Measurements from ENCODE around the gene ZMYND15.

Gene ZMYND15

DNA sequence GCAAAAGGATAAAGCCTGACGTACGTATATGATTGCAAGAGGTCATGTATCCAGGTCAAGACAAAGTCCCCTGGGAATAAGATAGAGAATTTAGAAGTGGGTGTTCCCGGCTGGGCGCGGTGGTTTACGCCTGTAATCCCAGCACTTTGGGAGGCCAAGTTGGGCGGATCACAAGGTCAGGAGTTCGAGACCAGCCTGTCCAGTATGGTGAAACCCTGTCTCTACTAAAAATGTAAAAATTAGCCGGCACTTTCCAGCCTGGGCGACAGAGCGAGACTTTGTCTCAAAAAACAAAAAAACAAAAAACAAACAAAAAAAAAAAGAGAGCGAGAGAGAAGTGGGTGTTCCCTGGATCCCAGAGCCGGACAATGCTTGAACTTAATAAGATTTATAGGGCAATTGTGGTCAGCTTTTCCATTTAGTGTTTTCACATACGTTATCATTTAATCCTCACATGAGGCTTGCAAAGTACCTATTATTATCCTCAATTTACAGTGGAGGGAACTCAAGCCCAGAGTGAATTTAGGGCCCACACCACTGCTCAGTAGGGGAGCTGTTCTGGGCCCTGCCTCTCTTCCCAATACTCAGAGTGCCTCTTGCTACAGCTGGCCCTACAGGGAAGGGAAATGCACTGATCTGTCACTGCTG, 48.6 kb downstream of the ZMYND15 start:
- no peak for DNase-seq

DNA sequence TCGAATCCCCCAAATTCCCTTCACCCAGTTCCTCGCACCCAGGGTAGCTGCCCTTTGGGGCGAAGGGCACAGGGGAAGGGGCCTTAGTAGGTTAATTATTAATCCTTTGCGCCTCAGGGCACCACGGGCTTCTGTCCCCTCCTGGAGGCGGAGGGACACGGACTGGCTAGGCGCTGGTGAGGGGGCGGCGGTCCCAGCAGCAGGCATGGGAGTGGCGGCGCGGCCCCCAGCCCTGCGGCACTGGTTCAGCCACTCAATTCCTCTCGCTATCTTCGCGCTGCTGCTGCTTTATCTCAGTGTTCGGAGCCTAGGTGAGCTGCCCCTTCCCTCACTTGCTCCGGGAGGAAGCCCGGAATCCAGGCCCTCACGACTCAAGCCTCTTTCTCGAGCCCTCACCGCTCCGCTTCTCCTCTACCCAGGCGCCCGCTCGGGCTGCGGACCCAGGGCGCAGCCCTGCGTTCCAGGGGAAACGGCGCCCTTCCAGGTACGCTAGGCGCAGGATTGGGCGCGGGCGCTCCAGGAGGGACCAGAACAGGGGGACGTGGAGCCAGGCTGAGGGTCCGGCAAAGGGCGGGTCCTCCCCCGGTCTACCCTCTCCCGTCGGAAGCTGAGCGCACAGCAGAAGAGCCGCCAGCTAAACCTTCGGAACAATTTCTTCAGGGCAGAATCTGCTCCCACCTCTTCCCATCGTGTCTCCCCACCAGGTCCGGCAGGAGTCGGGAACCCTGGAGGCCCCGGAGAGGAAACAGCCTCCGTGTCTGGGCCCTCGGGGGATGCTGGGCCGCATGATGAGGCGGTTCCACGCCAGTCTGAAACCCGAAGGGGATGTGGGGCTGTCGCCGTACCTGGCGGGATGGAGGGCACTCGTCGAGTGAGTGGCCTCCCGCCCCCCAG, 49.4 kb downstream of the ZMYND15 start, which contains the start of gene GLTPD2:
Gene GLTPD2, plus strand, starts transcription at position 158 of the 894 bp plus-strand sequence. Its CDS starts 48 bp downstream, at position 206.
- no peak for DNase-seq

DNA sequence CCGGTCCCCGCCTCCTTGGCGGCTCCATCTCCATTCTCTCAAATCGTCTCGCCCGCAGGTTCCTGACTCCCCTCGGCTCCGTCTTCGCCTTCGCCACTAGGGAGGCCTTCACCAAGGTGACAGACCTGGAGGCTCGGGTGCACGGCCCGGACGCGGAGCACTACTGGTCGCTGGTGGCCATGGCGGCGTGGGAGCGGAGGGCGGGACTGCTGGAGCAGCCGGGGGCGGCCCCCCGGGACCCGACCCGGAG, 50.0 kb downstream of the ZMYND15 start:
- DNase-seq = no peak

DNA sequence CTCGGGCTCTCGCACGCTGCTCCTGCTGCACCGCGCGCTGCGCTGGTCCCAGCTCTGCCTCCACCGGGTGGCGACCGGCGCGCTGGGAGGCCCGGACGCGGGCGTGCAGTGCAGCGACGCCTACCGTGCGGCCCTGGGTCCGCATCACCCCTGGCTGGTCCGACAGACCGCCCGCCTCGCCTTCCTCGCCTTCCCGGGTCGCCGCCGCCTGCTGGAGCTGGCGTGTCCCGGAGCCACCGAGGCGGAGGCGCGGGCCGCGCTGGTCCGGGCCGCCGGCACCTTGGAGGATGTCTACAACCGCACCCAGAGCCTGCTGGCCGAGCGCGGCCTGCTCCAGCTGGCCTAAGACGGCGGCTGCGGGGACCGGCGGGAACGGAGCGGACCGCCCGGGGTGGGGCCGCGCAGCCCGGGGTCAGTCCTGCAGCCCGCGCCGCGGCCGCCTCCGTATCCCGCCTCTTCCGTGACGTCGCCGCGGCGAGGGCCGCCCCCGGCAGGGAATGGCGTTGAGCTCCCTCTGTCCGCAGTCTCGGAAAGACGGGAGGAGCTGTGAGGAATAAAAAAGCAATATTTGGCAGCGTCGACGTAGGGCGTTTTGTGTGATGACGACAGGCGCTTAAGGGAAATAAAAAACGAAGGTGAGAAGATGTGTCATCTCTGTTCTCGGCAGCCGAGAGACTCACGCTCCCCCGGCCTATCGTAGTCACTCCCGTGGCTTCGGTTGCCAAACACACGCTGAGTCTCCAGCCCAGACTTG, 50.5 kb downstream of the ZMYND15 start:
- peak; percentile 81 for DNase-seq

DNA sequence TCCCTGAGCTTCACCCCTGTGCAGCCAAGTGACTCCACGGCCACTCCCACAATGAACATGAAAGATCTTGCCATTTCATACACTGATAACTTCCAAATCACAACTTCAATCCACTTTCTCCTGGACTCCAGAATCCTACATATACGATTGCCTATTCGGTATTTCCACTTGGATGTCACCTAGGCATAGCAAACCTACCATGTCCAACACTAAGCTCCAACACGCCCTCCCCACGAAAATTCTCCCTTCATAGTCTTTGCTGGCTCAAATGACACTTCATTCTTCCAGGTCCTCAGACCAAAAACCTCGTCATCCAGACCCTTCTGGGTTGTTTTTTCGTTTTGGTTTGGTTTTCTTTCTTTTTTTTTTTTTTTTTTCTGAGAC, 51.1 kb downstream of the ZMYND15 start:
- DNase-seq = no peak

DNA sequence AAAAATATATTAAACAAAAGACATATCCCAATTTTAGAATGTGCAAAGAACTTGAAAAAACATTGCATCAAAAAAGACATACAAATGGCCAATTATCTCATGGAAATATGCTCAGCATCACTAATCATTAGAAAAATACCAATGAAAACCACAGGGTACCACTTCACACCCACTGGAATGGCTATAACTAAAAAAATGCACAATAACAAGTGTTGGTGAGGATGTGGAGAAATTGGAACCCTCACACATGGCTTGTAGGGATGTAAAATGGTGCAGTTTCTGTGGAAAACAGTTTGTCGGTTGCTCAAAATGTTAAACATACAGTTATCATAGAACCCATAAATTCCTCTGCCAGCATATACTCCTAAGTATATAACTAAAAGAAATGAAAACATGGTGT, 55.5 kb downstream of the ZMYND15 start:
- no peak for DNase-seq
